Hematopoietic multipotent progenitor cell treated with erythropoietin and hydrocortisone succinate and interleukin-3 and kit ligand, for 17 days (in vitro differentiated cells): ENCODE data around the gene TMEM132A.

Experiments used
- DNase-seq: peaks from one replicate; pipeline ENCODE4 v3.0.0-alpha.2; 2015; ENCODE audit warnings: low spot score

The TMEM132A gene

GRCh38 chr11:60937144-60937527 is 12.9 kb downstream of the TMEM132A start:
- no peak for DNase-seq

- DNase-seq, result no peak
Measured at GRCh38 chr11:60937811-60938210, 13.6 kb downstream of the TMEM132A start.

- no peak for DNase-seq
Measured at GRCh38 chr11:60938500-60938899, 14.2 kb downstream of the TMEM132A start.

DNA sequence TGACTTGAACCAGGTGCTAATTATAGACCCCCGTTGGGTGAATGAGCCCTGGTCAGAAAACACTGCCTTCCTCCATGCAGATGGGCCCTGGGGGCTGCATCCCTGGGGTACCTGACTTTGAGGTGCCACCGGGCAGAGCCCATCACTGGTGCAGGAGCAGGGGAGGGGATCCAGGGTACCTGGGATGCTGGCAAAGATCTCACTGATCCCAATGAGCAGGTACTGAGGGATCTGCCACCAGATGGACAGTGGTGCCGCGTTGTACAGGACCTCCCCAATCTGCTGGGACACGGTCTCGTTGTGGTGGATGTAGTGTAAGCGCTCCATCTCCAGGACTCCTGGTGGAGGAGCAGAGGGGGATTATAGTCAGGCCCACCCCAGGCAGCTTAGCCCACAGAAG is 15.0 kb downstream of the TMEM132A start:
- no peak for DNase-seq

DNA sequence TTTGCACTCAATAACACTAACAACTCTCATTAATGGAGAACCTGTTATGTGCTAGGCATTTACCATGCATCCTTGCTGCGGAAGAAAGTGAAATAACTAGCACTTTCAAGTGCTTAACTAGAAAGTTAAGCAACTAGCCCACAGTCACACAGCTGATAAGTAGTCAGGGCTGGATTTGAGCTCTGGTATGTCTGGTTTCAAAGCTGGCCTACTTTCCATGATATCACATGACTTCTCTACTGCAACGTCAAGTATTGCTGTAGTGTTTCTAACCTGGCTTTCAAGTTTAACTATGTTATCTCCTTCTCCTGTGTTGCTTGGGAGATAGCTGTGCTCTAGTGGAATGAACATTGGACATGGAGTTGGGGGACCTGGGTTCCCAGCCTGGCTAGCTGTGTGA is 15.6 kb downstream of the TMEM132A start:
- no peak for DNase-seq

DNA sequence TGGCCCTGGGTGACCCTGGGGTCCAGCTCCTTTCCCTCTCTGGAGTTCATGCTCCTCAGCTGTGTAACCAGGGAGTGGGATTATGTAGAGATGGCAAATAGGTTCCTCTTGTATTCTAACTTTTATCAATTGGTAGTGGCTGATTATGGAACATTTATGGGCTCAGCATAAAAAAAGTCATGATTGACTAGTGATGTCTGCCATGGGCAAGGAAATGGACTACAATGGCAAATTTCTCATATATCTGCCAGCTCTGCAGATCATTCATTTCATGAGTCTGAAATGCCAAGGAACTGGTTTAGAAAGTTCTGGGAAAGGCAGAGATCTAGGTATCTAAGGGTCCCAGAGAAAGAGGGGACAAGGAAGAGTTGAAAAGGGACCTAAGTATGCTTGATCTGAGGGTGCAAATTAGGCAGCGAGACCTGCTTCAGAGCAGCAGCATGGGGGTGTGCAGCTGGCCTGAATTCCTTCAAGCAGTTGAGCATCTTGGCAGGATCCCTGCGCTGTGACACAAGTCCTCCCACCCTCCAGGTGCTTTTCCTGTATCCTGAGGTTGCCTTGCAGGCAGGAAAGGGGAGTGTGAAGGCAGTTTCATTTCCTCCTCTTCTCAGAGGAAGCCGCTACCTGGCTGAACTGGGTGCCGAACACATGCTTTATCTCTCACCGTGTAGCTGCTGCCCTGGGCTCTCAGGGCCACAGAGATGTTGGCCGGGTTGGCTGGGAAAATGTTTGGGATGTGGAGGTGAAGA is 17.3 kb downstream of the TMEM132A start:
- DNase-seq, result no peak

- DNase-seq, result no peak
Measured at GRCh38 chr11:60942219-60942618, 18.0 kb downstream of the TMEM132A start.

GRCh38 chr11:60942970-60943565 is 18.8 kb downstream of the TMEM132A start:
- no peak for DNase-seq

DNA sequence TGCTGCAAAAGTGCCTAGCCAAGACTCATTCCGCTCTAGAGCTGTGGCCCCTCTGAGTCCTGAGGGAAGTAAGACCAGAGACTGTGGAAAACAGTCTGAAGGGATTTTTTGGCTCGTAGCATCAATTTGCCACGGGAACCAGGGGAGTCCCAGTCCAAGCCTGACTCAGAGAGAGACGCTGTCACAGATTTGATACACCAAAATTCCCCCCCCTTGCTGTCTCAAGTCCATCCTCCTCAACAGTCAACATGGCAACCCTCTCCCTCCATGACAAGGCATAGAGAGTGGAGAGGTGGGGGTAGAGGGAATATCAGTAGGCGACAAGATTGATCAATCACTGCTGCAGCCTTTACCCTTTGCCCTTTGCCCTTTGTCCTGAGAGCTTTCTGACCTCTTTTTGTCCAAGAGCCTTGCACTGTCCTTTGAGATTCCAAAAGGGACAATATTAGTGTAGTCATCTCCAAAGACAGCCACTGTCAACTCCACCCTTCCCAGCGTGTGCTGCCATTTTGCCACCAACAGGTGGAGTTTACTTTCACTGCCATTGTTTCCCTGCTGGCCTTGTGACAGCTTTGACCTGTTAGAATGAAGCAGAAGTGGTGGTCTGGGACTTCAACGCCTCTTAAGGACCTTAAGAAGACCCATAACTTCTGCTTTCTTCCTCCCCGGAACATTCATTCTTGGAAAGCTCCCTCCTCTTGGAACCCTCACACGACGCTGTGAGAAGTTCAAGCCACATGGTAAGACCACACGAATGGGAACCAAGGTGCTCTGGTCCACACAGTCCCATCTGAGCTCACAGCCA is 20.4 kb downstream of the TMEM132A start:
- no peak for DNase-seq

- no peak for DNase-seq
Measured at GRCh38 chr11:60945295-60945667, 21.0 kb downstream of the TMEM132A start.

- DNase-seq, result no peak
Measured at GRCh38 chr11:60946601-60947264, 22.5 kb downstream of the TMEM132A start.

GRCh38 chr11:60947700-60948099 is 23.4 kb downstream of the TMEM132A start:
- DNase-seq, result no peak

DNA sequence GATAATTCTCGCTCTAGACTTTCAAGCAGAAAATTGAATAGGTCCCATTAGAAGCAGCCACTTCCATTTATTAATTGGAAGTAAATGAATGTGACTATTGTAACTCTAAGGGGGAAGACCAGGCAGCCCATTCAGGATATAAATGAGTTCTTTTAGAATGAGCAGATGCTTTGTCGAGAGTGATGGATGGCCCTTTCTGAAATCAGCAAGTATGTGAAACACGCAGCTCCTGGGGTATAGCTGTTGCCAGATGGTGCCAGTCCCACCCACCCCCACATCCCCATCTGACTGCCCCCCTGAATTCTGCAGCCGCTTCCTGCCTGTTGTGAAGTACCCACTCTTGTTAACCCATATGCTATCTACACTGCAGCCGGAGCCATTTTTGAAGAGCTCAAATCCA is 24.0 kb downstream of the TMEM132A start:
- no peak for DNase-seq

DNA sequence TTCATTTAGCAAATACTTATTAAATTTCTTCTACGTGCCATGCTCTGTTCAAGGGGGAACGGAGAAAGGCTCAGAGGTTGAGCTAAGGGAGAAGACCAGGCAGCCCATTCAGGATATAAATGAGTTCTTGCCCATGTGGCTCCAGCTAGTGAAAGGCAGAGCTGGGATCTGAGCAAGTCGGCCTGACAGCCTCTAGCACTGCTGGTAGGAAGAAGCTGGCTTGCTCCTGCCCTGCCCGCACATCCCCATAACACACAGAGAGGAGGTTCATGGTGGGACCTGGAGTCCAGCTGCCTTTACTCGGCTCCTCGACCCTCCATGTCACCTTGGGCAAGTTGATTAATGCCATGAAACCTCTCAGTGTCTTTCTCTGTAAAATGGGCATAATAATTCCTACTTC is 25.8 kb downstream of the TMEM132A start:
- DNase-seq, result no peak

- no peak for DNase-seq
Measured at GRCh38 chr11:60950933-60951605, 26.8 kb downstream of the TMEM132A start.

- no peak for DNase-seq
Measured at GRCh38 chr11:60951606-60951903, 27.3 kb downstream of the TMEM132A start.

- no peak for DNase-seq
Measured at GRCh38 chr11:60951904-60952741, 27.9 kb downstream of the TMEM132A start, which contains the start of gene SLC15A3. Gene SLC15A3, minus strand, starts transcription at chr11:60952176. Its CDS starts 625 bp downstream, at chr11:60951551.

- DNase-seq, result no peak
Measured at GRCh38 chr11:60952742-60953170, 28.5 kb downstream of the TMEM132A start.

GRCh38 chr11:60953781-60954180 is 29.5 kb downstream of the TMEM132A start:
- no peak for DNase-seq

GRCh38 chr11:60954421-60954820 is 30.2 kb downstream of the TMEM132A start:
- DNase-seq, result no peak

DNA sequence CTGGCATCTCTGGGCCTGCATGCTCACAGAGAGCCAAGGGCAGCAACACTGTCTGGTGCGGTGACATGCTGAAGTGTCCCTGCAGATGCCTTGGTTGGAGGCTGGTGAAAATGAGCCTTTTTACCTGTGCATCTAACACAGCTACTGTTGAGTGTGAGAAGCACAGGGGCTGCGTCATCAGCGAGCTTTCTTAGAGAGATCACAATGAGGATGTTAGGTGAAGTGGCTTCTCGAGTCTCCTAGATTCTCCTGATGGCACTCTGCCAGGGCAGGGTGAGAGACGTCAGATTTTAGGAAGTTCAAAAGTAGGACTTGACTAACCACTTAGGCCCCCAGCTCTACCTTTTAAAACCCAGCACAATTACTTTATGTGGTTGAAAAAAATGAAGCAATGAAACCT is 31.3 kb downstream of the TMEM132A start:
- no peak for DNase-seq
